GM06990 (cell line): ENCODE data around the gene PLXNA2.

Source experiments
- DNase-seq: peaks from one replicate; pipeline ENCODE4 v3.0.0-alpha.2; 2011; ENCODE audit not compliant: insufficient read length; ENCODE audit errors: extremely low read depth
- H3K27me3 ChIP-seq: replicated peaks from 2 replicates; pipeline ENCODE4 v1.6.0; 2011; ENCODE audit warnings: low read length; ENCODE audit not compliant: control insufficient read depth, insufficient read depth
- H3K36me3 ChIP-seq: 2 replicates; pipeline ENCODE4 v1.5.1; 2011; ENCODE audit warnings: low read length; ENCODE audit not compliant: control insufficient read depth, insufficient read depth
- H3K4me3 ChIP-seq: replicated peaks from 2 replicates; pipeline ENCODE4 v1.5.1; 2011; ENCODE audit warnings: low read depth, mild to moderate bottlenecking, control low read depth, low read length
- TF ChIP-seq, protein P1 (sequence below): IDR thresholded peaks from 2 replicates; pipeline ENCODE4 v1.5.1; 2011; ENCODE audit warnings: low read length, control low read depth, mild to moderate bottlenecking, inconsistent platforms; ENCODE audit not compliant: insufficient read depth, poor library complexity, severe bottlenecking

The PLXNA2 gene

DNA sequence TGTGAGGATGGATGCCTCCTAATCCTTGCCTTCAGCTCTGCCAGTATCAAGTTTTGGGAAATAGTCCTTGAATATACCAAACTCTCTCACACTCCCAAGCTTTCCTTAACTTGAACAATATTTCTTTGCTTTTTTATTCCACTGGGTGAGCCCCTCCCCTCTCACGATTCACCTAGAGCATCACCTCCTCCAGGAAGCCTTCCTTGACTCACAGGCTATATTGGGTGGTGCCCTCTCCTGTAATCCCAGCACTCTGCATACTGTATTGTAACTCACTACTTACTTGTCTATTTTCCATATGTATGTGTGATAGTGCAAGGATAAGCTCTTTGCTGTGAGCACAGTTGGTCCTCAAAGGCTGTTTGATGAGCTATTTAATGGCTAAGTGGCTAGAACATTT is 114.7 kb downstream of the PLXNA2 start:
- Histone ChIP-seq H3K27me3 (no peaks in the 10 kb centered on the region), H3K36me3 (no peaks in the 10 kb centered on the region), H3K4me3 (no peak overlapping the region)
- DNase-seq = no peak
- TF ChIP-seq, protein P1, sequence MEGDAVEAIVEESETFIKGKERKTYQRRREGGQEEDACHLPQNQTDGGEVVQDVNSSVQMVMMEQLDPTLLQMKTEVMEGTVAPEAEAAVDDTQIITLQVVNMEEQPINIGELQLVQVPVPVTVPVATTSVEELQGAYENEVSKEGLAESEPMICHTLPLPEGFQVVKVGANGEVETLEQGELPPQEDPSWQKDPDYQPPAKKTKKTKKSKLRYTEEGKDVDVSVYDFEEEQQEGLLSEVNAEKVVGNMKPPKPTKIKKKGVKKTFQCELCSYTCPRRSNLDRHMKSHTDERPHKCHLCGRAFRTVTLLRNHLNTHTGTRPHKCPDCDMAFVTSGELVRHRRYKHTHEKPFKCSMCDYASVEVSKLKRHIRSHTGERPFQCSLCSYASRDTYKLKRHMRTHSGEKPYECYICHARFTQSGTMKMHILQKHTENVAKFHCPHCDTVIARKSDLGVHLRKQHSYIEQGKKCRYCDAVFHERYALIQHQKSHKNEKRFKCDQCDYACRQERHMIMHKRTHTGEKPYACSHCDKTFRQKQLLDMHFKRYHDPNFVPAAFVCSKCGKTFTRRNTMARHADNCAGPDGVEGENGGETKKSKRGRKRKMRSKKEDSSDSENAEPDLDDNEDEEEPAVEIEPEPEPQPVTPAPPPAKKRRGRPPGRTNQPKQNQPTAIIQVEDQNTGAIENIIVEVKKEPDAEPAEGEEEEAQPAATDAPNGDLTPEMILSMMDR = no peak

GRCh38 chr1:208129060-208129459 is 115.1 kb downstream of the PLXNA2 start:
- no peak overlapping the region for H3K4me3 ChIP-seq
- H3K36me3 ChIP-seq = no peaks in the 10 kb centered on the region
- no peak for DNase-seq
- TF ChIP-seq, protein P1 = no peak
- H3K27me3 ChIP-seq = no peaks in the 10 kb centered on the region

GRCh38 chr1:208127792-208128529 is 116.2 kb downstream of the PLXNA2 start:
- H3K27me3 ChIP-seq = no peaks in the 10 kb centered on the region
- TF ChIP-seq, protein P1 = no peak

GRCh38 chr1:208127284-208127683 is 116.9 kb downstream of the PLXNA2 start:
- Histone ChIP-seq H3K27me3 (no peaks in the 10 kb centered on the region), H3K36me3 (no peaks in the 10 kb centered on the region), H3K4me3 (no peak overlapping the region)
- DNase-seq = no peak
- TF ChIP-seq, protein P1 = no peak

More at GRCh38 chr1:208127792-208128529, 116.2 kb downstream of the PLXNA2 start:
- Histone ChIP-seq H3K36me3 (no peaks in the 10 kb centered on the region), H3K4me3 (no peak overlapping the region)
- no peak for DNase-seq

DNA sequence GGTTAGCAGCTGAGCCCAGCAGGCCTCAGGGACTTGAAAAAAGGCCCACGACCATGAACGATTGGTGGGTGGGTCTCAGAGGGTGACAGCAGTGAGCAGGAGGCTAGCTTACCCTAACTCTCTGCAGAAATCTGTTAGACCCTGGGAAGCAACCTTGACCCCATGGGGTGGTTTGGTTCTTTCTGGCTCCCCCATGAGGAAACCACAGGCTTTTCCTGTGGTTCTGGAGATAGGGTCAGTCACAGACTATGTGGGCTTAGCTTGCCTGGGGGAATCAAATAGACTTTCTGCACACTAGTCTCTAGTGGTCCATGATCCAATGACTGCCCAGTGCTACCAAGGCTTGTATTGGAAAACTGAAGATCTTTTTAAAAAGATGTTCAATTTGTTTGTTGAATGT is 118.1 kb downstream of the PLXNA2 start:
- Histone ChIP-seq H3K27me3 (no peaks in the 10 kb centered on the region), H3K36me3 (no peaks in the 10 kb centered on the region), H3K4me3 (no peak overlapping the region)
- no peak for DNase-seq
- TF ChIP-seq, protein P1 = no peak
